H1 (cell line): ENCODE results near the gene CDR2L. TPM values are rescaled to one million over a fixed set of nuclear protein-coding genes. Genes with fewer than 3 reads are reported as not detected.

Experiments used
- EP300 ChIP-seq, 2 experiments: IDR thresholded peaks; 1 replicate in 1 of 2; 2 replicates in 1 of 2; pipeline ENCODE4 v1.6.1; 2011 to 2012; ENCODE audit warnings: low read depth in 2 of 2, low read length in 2 of 2, mild to moderate bottlenecking in 2 of 2, borderline replicate concordance in 1 of 2, inconsistent platforms in 1 of 2, moderate library complexity in 1 of 2
- HDAC2 ChIP-seq, 2 experiments: fragments of 300-600 bp in 1 of 2; sonication (generic) in 1 of 2; IDR thresholded peaks; 2 replicates each; pipeline ENCODE4 v1.6.1; 2011 to 2012; ENCODE audit warnings: low read depth in 2 of 2, low read length in 2 of 2, mild to moderate bottlenecking in 2 of 2, moderate library complexity in 2 of 2, borderline replicate concordance in 1 of 2, inconsistent platforms in 1 of 2
- POLR2AphosphoS5 ChIP-seq: IDR thresholded peaks from 2 replicates; pipeline ENCODE4 v1.6.1; 2011; ENCODE audit warnings: low read depth, low read length
- polyA plus RNA-seq, 7 experiments: library from polyadenylated mRNA; depleted of rRNA in 3 of 7; stranded (reverse) in 5 of 7; unstranded in 2 of 7; fragments of >200 nt in 5 of 7; fragments of 200-250 nt in 2 of 7; gene quantifications; 1 replicate in 5 of 7; 2 replicates in 1 of 7; 4 replicates in 1 of 7; pipeline versions ENCODE4 v1.2.1 to v1.2.3, GENCODE V29; 2011 to 2013; ENCODE audit warnings: missing spikeins in 2 of 7, mixed read lengths in 2 of 7
- total RNA-seq: library from RNA; stranded (reverse); fragmentation: NEBNext Ultra II Directional; extraction: Animal tissue kit (Norgen Biotek cat#: 25700); gene quantifications from 2 replicates; pipeline ENCODE4 v1.2.1, GENCODE V29; 2021

Gene CDR2L
- total and polyA plus RNA-seq, 2 of the 8 experiments (the other 6 are each of a cell fraction or from before 2014, with no cell fraction given): 20.4 to 38.1 TPM

- TF ChIP-seq EP300 (IDR thresholded peaks at IDR 0.05; ENCODE audit: borderline replicate concordance in 1 of 2, low read depth in 2 of 2, low read length in 2 of 2) (no peak), HDAC2 (IDR thresholded peaks at IDR 0.05; ENCODE audit: borderline replicate concordance in 1 of 2, low read depth in 2 of 2, low read length in 2 of 2) (no peak), POLR2AphosphoS5 (no peak)
These were observed 33.3 kb upstream of the CDR2L start (continued) for GRCh38 chr17:74954115-74954514.
